ENCODE results near the gene BCDIN3D. TPM values are rescaled to one million over a fixed set of nuclear protein-coding genes. Genes with fewer than 3 reads are reported as not detected.

The BCDIN3D gene
- total and polyA plus RNA-seq, 2 of the 8 experiments (the other 6 are each of a cell fraction or from before 2014, with no cell fraction given) = 1.6 to 2.4 TPM

DNA sequence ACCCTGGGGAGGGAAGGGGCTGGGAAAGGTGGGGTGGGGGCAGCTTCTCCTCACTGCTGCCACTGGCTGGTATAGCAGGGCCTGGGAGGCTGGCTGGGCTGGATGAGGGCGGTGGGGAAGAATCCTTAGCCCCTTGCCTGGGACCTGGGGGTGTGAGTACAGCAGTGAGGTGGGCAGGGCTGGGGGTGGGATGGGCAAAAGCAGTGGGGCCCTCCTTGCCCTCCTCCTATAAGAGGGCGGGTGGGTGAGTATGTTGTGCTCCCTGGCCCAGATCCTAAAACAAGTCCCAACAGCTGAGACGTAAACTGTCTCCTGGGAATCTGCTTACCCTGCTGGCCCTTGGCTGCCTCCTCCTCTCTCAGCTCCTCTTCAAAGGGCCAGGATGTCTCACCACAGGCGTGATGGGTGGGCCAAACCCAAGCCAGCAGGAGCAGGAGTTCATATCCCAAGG, 16.9 kb downstream of the BCDIN3D start (continued):
- TF ChIP-seq HDAC6 (IDR thresholded peaks at IDR 0.05; ENCODE audit: low read depth, low read length) (no peak), SRF (IDR thresholded peaks at IDR 0.05; ENCODE audit: low read depth, low read length) (no peak), TAF7 (optimal IDR thresholded peaks at IDR 0.05; ENCODE audit: borderline replicate concordance, low read depth, low read length) (no peak), GABPA (IDR thresholded peaks at IDR 0.05; ENCODE audit: borderline replicate concordance, insufficient read depth, low read length) (no peak), SP1 (IDR thresholded peaks at IDR 0.05; ENCODE audit: low read depth, low read length) (no peak)

Data from H1 (cell line).